PC-3 (cell line): ENCODE results near the gene CACNA1B.

Source experiments
- EZH2 ChIP-seq: fragments of 300-600 bp; sonication (generic); IDR thresholded peaks from one replicate; pipeline ENCODE4 v1.6.1; 2017; ENCODE audit warnings: antibody characterized with exemption, mild to moderate bottlenecking, low read length; ENCODE audit not compliant: unreplicated experiment
- EZH2phosphoT487 ChIP-seq: fragments of 300-600 bp; sonication (generic); IDR thresholded peaks from 2 replicates; pipeline ENCODE4 v1.6.1; 2018; ENCODE audit warnings: mild to moderate bottlenecking, antibody characterized with exemption, low read length, borderline replicate concordance
- TF ChIP-seq, protein P1 (sequence below): fragments of 300-600 bp; sonication (generic); conservative IDR thresholded peaks from 2 replicates; pipeline ENCODE4 v1.5.1; 2017; ENCODE audit warnings: antibody characterized with exemption, low read depth, mild to moderate bottlenecking, low read length

DNA sequence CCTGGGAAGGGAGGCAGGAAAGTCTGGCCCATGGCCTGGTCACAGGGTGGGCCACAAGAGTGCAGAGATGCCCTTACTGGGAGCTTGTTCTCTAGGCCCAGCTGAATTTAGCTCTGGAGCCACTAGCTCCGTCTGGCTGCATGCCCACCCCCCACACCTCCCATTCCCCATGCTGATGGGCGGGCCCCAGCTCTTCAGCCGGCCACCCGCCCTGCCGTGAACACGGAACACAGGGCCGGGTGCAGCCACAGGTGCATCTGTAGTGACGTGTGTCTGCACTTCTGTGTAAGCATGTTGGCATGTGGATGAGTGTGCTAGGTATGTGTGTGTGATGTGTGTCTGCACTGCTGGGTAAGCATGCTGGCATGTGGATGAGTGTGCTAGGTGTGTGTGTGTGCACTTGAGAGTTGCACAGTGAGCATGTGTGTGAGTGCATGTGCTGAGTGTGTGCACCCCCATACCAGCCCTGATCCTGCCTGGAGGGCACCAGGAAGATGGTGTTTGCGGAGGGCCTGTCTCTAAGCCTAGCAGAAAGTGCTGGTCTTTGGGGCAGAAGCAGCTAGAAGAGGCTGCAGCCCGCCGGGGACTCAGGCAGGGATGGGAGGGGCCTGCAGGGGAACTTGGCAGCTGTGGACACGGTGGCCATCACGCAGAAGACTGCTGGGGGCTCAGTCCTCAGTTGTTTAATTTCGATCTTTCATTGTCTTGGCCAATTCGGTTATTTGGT, 136.4 kb downstream of the CACNA1B start:
- TF ChIP-seq, protein P1, sequence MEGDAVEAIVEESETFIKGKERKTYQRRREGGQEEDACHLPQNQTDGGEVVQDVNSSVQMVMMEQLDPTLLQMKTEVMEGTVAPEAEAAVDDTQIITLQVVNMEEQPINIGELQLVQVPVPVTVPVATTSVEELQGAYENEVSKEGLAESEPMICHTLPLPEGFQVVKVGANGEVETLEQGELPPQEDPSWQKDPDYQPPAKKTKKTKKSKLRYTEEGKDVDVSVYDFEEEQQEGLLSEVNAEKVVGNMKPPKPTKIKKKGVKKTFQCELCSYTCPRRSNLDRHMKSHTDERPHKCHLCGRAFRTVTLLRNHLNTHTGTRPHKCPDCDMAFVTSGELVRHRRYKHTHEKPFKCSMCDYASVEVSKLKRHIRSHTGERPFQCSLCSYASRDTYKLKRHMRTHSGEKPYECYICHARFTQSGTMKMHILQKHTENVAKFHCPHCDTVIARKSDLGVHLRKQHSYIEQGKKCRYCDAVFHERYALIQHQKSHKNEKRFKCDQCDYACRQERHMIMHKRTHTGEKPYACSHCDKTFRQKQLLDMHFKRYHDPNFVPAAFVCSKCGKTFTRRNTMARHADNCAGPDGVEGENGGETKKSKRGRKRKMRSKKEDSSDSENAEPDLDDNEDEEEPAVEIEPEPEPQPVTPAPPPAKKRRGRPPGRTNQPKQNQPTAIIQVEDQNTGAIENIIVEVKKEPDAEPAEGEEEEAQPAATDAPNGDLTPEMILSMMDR = no peak
- TF ChIP-seq EZH2 = no peak
- TF ChIP-seq EZH2phosphoT487 = no peak
